ENCODE measurements around the gene ZBTB7C.

ZBTB7C gene

DNA sequence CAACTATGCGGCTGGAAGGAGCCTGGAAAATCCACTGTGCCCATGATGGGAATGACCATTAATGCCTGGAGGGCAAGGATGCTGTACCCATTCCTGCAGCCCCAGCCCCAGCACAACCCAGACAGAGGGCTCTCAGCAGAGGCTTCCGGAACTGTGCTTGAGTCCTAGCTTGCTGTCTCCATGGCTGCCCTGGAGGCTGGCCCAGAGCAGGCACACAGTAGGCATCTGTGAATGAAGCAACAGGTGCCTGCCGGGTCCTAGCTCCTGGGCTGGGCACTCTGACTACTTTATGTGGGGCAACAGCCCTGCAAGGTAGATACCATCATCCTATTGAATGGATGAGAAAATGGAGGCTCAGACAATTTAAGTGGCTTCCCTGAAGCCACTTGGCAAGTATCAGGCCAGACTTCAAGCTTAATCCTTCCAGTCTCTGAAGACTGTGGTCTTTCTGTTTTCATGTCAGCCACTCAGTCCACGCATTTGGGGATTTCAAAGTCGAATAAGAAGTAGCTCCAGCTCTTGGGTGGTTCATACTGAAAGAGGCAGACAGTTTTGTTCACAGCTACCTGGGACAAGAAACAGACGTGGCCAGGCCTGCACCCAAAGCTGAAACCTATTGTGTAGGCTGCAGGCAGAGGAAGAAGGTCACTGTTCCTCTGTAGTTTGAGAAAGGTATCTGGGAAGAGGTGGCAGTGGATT, 237.5 kb downstream of the ZBTB7C start:
- H3K36me3 ChIP-seq (ENCODE audit: insufficient read depth, low read length), result no peaks in the 10 kb centered on the region
- no peaks in the 10 kb centered on the region for H3K9me3 ChIP-seq (ENCODE audit: control insufficient read depth, insufficient read depth, low read length)
- H3K9ac ChIP-seq (ENCODE audit: low read depth, low read length), result no peak overlapping the region
- peaks cover 3% of the 10 kb centered on the region; the same call in 1 of the 2 replicates for H3K4me1 ChIP-seq (ENCODE audit: insufficient read depth, low read length)

DNA sequence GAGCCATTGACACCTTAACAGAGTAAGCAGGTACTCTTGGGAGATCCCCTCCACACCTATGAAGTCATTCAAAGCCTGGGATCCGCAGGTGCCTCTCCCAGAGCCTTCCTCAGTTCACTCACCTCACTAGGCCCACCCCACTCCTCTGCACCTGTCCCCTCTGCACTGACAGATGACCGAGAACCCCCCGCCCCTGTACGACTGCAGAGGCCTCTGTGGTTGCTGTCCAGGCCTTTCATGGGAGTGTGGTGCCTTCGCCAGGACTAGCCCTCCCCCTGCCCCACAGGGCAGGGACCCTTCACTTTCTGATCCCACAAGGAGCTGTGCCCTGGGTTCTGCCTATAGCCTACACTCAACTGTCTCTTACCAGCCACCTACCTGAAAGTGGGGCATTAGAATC, 238.5 kb downstream of the ZBTB7C start:
- Histone ChIP-seq H3K36me3 (ENCODE audit: insufficient read depth, low read length) (no peaks in the 10 kb centered on the region), H3K4me1 (ENCODE audit: insufficient read depth, low read length) (peaks cover 7% of the 10 kb centered on the region; the same call in 1 of the 2 replicates), H3K9ac (ENCODE audit: low read depth, low read length) (no peak overlapping the region), H3K9me3 (ENCODE audit: control insufficient read depth, insufficient read depth, low read length) (no peaks in the 10 kb centered on the region)

DNA sequence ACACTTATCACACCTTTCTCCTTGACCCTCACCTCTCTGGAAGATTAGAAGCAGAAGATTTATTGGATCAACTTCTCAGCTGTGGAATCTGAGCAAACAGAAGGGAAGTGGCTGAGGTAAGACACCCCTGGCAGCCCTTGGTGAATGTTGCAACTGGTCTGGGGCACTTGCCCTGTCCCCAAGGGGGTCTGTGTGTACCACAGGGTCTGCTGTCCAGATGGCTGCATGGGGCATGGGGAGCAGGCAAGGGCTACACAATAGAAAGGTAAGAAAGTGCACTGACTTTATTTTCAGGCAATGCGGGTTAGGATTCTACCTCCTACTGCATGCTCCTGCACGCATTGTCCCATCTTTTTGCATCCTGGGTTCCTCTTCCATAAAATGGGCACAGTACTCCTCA, 240.3 kb downstream of the ZBTB7C start:
- Histone ChIP-seq H3K36me3 (ENCODE audit: insufficient read depth, low read length) (no peaks in the 10 kb centered on the region), H3K9ac (ENCODE audit: low read depth, low read length) (no peak overlapping the region), H3K9me3 (ENCODE audit: control insufficient read depth, insufficient read depth, low read length) (no peaks in the 10 kb centered on the region), H3K4me1 (ENCODE audit: insufficient read depth, low read length) (peaks cover 11% of the 10 kb centered on the region; the same call in 1 of the 2 replicates)

DNA sequence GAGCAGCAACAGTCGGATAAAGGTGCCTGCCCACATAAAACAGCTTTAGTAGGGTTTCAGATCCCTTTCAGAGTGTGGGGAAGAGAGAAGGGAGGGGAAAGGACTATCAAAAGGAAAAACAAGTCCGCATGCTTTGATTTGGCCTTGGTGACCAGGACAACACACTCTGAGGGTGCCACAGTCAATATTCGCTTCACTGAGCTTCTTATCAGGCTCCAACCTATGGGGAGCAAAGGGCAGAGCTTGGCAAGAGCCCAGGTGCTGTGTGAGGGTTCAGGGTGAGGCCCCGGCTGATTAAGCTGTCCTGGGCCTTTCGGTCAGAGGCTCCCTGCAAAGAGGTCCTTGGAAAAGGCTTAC, 241.3 kb downstream of the ZBTB7C start:
- Histone ChIP-seq H3K9ac (ENCODE audit: low read depth, low read length) (no peak overlapping the region), H3K9me3 (ENCODE audit: control insufficient read depth, insufficient read depth, low read length) (no peaks in the 10 kb centered on the region), H3K36me3 (ENCODE audit: insufficient read depth, low read length) (no peaks in the 10 kb centered on the region), H3K4me1 (ENCODE audit: insufficient read depth, low read length) (peaks cover 11% of the 10 kb centered on the region; the same call in 1 of the 2 replicates)

DNA sequence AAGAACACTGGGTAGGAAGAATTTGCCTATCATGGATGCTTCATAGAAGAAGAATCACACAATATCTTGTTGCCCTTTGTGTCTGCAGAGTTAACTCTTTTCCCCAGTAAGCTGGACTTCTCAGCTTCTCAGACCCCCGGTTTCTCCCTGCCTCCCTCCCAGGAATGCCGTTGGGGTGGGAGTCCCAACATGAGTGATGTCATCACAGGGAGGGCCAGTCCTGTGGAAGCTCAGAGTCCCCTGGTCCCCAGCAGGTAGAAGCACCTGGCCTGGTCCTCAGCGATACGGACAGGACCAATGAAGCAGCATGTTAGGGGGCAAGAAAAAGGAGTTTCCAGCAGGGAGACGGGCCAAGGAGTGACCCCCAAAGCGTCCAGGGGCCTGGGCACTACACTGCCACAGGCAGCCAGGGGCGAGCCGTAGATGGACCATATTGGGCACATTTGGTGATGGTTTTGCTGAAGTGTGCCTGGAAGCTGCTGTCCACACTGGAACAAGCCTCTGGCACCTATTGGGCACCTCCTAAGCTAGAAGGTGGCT, 242.8 kb downstream of the ZBTB7C start:
- Histone ChIP-seq H3K9ac (ENCODE audit: low read depth, low read length) (no peak overlapping the region), H3K36me3 (ENCODE audit: insufficient read depth, low read length) (no peaks in the 10 kb centered on the region), H3K9me3 (ENCODE audit: control insufficient read depth, insufficient read depth, low read length) (no peaks in the 10 kb centered on the region), H3K4me1 (ENCODE audit: insufficient read depth, low read length) (peaks cover 11% of the 10 kb centered on the region; the same call in 1 of the 2 replicates)

DNA sequence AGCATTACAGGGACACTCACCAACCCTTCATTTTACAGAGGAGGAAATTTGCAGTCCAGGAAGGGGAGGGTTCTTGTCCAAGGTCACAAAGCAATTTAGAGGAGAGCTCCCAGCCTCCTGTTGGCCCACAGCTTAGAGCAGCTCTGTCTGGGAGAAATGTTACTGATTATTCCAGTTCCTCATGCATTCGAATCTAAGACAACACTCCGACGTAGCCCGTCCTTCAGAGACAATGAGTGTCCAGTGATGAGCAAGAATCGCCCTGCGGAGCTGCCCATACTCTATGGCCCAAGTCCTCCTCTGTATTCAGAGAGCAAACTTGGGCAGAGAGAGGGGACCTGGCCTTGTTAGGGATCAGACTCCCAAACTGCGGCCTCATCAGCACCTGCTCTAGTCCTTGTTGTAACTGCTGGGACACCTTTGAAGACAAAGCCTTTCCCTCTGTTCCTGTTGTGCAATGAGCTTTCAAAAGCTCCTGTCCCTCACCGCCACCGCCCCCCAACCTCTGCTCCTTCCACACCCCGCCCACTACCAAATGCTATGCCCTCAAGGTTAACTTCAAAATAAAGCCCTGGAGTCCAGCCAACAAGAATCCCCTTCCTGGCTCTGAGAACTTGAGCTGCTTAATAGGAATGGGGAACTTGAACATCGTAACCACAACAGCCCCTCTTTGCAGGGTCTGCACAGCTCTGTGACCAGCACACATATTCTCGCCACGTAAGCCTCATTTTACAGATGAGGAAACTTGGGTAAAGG, 243.9 kb downstream of the ZBTB7C start:
- H3K36me3 ChIP-seq (ENCODE audit: insufficient read depth, low read length), result no peaks in the 10 kb centered on the region
- H3K4me1 ChIP-seq (ENCODE audit: insufficient read depth, low read length), result peaks cover 11% of the 10 kb centered on the region; the same call in 1 of the 2 replicates
- no peak overlapping the region for H3K9ac ChIP-seq (ENCODE audit: low read depth, low read length)
- no peaks in the 10 kb centered on the region for H3K9me3 ChIP-seq (ENCODE audit: control insufficient read depth, insufficient read depth, low read length)

DNA sequence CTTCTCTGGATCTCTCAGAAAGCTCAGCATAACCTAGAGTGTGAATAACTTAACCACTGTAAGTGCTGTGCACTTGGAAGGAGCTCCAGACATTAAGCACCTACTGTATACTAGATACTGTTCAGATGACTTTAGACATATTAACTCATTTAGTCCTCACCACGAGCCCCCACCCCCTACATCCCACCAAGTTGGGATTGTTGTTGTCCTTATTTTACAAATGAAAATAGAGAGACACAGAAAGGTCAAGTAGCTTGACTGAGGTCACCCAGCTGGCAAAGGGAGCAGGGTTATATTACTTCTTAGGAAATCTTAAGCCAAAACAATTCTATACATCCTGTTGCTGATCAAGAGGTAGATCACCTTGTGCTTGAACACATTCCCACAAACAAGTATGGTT, 244.5 kb downstream of the ZBTB7C start:
- Histone ChIP-seq H3K9me3 (ENCODE audit: control insufficient read depth, insufficient read depth, low read length) (no peaks in the 10 kb centered on the region), H3K36me3 (ENCODE audit: insufficient read depth, low read length) (no peaks in the 10 kb centered on the region), H3K9ac (ENCODE audit: low read depth, low read length) (no peak overlapping the region), H3K4me1 (ENCODE audit: insufficient read depth, low read length) (peaks cover 11% of the 10 kb centered on the region; the same call in 1 of the 2 replicates)

DNA sequence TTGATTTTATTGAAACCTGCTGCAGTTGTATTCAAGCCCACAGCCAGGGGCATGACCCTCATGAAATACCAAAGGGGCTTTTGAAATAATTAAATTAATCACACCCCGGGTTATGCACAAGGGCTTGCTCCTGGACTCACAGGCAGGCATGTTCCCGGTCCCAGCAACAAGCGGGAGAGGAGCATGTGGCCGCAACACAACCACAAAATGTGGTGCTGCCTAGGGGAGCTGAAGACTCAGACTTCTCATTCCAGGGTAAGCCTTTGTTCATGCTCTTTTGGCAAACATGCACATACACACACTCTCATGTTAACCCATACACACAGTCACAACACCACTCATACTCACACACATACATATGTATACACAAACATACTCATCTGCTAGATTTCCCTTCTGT, 245.1 kb downstream of the ZBTB7C start:
- Histone ChIP-seq H3K9ac (ENCODE audit: low read depth, low read length) (no peak overlapping the region), H3K4me1 (ENCODE audit: insufficient read depth, low read length) (peaks cover 11% of the 10 kb centered on the region; the same call in 1 of the 2 replicates), H3K36me3 (ENCODE audit: insufficient read depth, low read length) (no peaks in the 10 kb centered on the region), H3K9me3 (ENCODE audit: control insufficient read depth, insufficient read depth, low read length) (no peaks in the 10 kb centered on the region)

DNA sequence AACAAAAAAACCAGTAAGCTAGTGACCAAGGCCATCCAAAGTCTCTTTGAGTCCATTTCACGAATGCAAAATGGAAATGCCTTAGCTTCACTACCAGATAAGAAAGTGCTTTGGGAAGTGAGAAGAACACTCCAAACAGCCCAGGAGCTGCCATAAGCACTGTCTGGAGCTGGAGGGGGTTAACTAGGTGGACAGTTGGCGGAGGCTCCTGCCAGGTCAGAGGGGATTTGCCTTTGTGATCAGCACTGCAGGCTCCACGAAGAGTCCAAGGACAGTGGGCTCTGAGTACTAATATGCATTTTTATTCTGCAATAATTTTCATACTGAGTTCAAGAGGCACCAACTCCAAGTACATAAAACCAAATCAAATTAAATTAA, 245.5 kb downstream of the ZBTB7C start:
- H3K4me1 ChIP-seq (ENCODE audit: insufficient read depth, low read length), result peaks cover 11% of the 10 kb centered on the region; the same call in 1 of the 2 replicates

DNA sequence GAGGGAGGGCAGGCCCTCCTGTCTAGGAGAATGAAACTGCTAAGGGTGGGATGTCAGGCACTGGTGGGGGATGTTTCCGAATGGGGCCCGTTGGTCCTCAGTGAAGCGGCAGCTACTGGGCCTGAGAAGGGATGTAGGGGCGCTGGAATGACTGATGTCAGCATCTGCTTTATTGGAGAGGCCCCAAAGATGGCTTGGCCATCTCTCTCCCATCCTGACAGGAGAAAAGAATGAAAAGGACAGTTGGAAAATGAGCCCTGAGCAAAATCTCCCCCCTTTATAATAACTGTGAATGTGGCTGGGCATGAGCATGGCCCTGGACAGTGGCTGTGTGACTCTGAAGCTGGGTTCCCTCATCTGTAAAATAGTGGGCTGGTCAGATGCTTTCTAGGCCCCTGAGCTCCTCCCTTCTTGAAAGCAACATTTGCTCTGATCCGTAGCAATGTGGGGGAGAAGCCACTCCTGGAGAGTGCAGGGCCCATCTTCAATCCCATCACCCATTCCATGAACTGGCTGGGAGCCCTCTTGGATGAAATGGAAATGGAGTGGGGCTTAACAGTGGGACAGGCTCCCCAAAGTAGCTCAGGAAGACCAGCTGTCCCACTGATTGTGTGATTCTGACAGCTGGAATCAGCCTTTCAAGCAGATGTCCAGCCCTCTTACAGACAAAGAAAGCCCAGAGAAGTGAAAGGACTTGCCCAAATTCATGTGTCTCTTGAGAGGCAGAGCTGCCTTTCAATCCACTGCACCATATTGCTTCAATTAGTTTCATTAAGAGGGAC, 246.0 kb downstream of the ZBTB7C start:
- H3K9ac ChIP-seq (ENCODE audit: low read depth, low read length), result no peak overlapping the region
- peaks cover 11% of the 10 kb centered on the region; the same call in 1 of the 2 replicates for H3K4me1 ChIP-seq (ENCODE audit: insufficient read depth, low read length)
- no peaks in the 10 kb centered on the region for H3K36me3 ChIP-seq (ENCODE audit: insufficient read depth, low read length)
- H3K9me3 ChIP-seq (ENCODE audit: control insufficient read depth, insufficient read depth, low read length), result no peaks in the 10 kb centered on the region

More for the DNA sequence above, 245.5 kb downstream of the ZBTB7C start:
- H3K9me3 ChIP-seq (ENCODE audit: control insufficient read depth, insufficient read depth, low read length), result no peaks in the 10 kb centered on the region
- no peak overlapping the region for H3K9ac ChIP-seq (ENCODE audit: low read depth, low read length)
- H3K36me3 ChIP-seq (ENCODE audit: insufficient read depth, low read length), result no peaks in the 10 kb centered on the region

DNA sequence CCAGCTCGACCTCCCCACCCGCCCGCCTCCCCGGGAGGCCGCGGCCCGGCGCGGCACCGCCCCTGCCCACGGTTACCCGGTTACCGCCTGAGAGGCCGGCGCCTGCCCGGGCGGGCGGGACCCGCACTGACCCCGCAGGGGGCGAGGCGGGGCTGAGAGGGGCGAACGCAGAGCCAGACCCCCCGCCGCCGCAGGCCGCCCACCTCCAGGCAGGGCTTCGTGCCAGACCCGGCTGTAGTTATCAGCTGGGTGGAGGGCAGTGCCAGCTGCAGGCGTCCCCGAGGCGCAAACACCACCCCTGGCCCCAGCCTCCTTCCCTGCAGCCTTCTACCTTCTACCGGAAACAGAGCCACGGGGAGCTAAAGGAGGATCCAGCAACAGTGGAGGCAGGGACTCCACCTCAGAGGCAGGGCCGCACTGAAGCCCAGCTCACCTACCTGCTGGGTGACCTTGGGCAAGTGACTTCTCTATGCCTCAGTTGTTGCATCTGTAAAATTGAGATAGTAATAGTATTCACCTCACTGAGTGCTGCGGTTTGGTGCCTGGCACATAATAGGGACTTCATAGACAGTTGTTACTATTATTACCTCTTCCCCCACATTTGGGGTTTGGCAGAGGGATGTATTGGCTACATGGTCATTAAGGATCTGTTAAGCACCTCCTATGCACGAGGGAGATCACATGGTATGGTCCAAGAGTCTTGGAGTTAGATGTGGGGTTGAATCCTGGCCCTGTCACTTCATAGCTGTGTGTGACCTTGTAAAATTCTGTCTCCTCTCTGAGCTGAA, 247.1 kb downstream of the ZBTB7C start:
- Histone ChIP-seq H3K36me3 (ENCODE audit: insufficient read depth, low read length) (no peaks in the 10 kb centered on the region), H3K9ac (ENCODE audit: low read depth, low read length) (peak overlapping the region; percentile 58; the same call in 1 of the 2 replicates), H3K4me1 (ENCODE audit: insufficient read depth, low read length) (peaks cover 11% of the 10 kb centered on the region; the same call in 1 of the 2 replicates), H3K9me3 (ENCODE audit: control insufficient read depth, insufficient read depth, low read length) (no peaks in the 10 kb centered on the region)

DNA sequence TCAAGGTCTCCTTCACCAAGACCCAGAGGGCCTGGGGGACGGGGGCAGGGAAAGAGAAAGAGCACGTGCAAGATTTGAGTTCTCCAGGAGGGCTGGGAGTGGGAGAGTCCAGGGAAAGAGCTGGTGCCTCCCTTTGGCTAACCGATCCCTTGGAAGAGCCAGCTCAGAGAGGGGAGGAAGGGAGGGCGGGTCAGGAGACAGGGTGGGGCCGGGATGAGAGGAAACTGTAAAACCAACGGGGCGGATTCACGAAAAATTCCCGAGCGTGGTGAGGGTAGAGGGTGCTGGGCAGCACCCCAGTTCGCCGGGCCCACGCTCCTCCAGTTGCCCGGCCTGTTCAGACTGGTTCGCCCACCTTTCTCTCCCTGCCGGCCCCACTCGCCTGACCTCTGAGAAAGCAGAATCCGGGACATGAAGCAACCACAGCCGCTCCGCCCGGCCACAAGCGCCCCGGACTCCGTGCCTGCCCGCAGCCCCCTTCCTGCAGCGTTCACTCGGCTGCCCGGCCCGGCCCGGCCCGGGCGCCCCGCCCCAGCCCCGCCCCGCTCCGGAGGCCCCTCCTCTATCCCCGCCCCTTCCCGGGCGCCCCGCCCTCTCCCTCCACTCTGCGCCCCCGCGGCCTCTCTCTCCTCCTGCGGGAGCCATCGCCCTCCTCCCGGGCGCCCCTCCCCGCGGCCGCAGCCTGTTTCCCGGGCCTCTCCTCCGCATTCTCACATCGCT, 247.8 kb downstream of the ZBTB7C start:
- Histone ChIP-seq H3K4me1 (ENCODE audit: insufficient read depth, low read length) (peaks cover 4% of the 10 kb centered on the region; the same call in 1 of the 2 replicates), H3K36me3 (ENCODE audit: insufficient read depth, low read length) (no peaks in the 10 kb centered on the region), H3K9me3 (ENCODE audit: control insufficient read depth, insufficient read depth, low read length) (no peaks in the 10 kb centered on the region), H3K9ac (ENCODE audit: low read depth, low read length) (peak overlapping the region; percentile 73)

DNA sequence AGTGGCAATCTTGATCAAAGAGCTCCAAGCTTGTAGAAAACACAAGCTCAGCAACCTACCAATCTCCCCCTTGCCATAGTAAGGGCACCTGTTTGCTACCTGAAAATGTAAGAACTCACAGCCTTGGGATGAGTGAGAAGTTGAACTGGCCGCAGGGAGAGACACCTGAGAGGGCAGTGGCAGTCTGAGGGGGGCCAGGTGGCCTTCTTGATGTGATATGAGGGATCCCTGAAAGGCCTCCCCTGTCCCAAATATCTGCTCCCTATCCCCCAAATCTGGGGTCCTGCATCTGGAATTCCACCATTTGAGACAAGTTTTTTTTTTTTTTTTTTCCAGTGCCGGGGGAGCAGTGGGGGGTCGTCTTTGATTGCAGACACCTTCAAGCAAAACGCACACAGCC, 248.6 kb downstream of the ZBTB7C start:
- Histone ChIP-seq H3K9me3 (ENCODE audit: control insufficient read depth, insufficient read depth, low read length) (no peaks in the 10 kb centered on the region), H3K9ac (ENCODE audit: low read depth, low read length) (0 out of 2 replicates have a peak overlapping the region, but pooled peaks have one; percentile 73), H3K4me1 (ENCODE audit: insufficient read depth, low read length) (peaks cover 4% of the 10 kb centered on the region; the same call in 1 of the 2 replicates), H3K36me3 (ENCODE audit: insufficient read depth, low read length) (no peaks in the 10 kb centered on the region)

All from ES-I3 (cell line).